ENCODE data around the gene FAM120A.

DNA sequence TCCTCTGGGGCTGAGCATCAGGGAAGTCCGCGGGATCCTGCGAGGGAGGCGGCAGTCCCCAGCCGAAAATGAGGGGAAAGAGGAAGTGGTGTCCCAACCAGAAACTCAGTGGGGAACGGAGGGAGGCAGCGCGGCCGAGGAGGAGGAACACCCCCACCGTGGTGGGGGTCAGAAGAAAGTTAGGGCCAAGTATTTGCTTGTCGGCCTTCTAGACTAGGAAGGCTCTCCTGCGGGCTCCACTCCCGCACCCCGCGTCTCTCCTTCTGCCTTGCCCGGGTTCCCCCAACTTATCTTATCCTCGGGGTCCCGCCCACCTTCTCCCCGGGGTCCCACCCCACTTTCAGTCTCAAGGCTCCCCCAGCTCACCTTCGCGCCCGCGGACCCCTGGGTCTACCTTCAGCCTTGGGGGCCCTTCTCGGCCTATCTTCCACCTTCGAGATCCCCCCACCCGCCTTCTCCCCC, 124.3 kb downstream of the FAM120A start:
- TF ChIP-seq, protein P1, sequence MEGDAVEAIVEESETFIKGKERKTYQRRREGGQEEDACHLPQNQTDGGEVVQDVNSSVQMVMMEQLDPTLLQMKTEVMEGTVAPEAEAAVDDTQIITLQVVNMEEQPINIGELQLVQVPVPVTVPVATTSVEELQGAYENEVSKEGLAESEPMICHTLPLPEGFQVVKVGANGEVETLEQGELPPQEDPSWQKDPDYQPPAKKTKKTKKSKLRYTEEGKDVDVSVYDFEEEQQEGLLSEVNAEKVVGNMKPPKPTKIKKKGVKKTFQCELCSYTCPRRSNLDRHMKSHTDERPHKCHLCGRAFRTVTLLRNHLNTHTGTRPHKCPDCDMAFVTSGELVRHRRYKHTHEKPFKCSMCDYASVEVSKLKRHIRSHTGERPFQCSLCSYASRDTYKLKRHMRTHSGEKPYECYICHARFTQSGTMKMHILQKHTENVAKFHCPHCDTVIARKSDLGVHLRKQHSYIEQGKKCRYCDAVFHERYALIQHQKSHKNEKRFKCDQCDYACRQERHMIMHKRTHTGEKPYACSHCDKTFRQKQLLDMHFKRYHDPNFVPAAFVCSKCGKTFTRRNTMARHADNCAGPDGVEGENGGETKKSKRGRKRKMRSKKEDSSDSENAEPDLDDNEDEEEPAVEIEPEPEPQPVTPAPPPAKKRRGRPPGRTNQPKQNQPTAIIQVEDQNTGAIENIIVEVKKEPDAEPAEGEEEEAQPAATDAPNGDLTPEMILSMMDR (IDR thresholded peaks at IDR 0.05): no peak
- TF ChIP-seq POLR2A (IDR thresholded peaks at IDR 0.05): peak in 1 of 2 donors; percentile 53
- TF ChIP-seq POLR2AphosphoS5 (IDR thresholded peaks at IDR 0.05): peak in 1 of 3 donors; percentile 21
